ENCODE data around the gene MCOLN2.
"Not testable (repeated sequence)": the region's sequence is repeated elsewhere in the genome, so short reads cannot be mapped to it uniquely, and the experiment has no call there.

Gene MCOLN2

GRCh38 chr1:84988588-84988987 is 8.3 kb downstream of the MCOLN2 start:
- Mint-ChIP-seq H3K27ac (no peak overlapping the region), H3K27me3 (ENCODE audit: low read depth) (peaks cover 30% of the 10 kb centered on the region), H3K36me3 (ENCODE audit: low read depth) (no peaks in the 10 kb centered on the region), H3K9me3 (peaks cover 3% of the 10 kb centered on the region), H3K4me3 (no peak overlapping the region), H3K4me1 (no peaks in the 10 kb centered on the region)
- TF ChIP-seq CTCF (IDR thresholded peaks at IDR 0.05; ENCODE audit: unreplicated experiment in 3 of 3), result no peak

- H3K27me3 Mint-ChIP-seq (ENCODE audit: low read depth), result peaks cover 16% of the 10 kb centered on the region
- H3K4me3 Mint-ChIP-seq; H3K36me3 Mint-ChIP-seq (ENCODE audit: low read depth); H3K9me3 Mint-ChIP-seq; H3K27ac Mint-ChIP-seq; H3K4me1 Mint-ChIP-seq: not testable (repeated sequence)
These were observed 10.4 kb downstream of the MCOLN2 start for GRCh38 chr1:84986561-84986960.

GRCh38 chr1:84985365-84985764 is 11.5 kb downstream of the MCOLN2 start:
- no peaks in the 10 kb centered on the region for H3K36me3 Mint-ChIP-seq (ENCODE audit: low read depth)

GRCh38 chr1:84982395-84982794 is 14.5 kb downstream of the MCOLN2 start:
- peaks cover 12% of the 10 kb centered on the region for H3K9me3 Mint-ChIP-seq
- H3K4me3 Mint-ChIP-seq, result no peak overlapping the region
- H3K36me3 Mint-ChIP-seq (ENCODE audit: low read depth), result no peaks in the 10 kb centered on the region
- H3K27me3 Mint-ChIP-seq (ENCODE audit: low read depth), result peaks cover 8% of the 10 kb centered on the region
- no peaks in the 10 kb centered on the region for H3K4me1 Mint-ChIP-seq
- TF ChIP-seq CTCF (IDR thresholded peaks at IDR 0.05; ENCODE audit: unreplicated experiment in 3 of 3), result no peak
- H3K27ac Mint-ChIP-seq, result no peak overlapping the region

More at GRCh38 chr1:84985365-84985764, 11.5 kb downstream of the MCOLN2 start:
- no peak for TF ChIP-seq CTCF (IDR thresholded peaks at IDR 0.05; ENCODE audit: unreplicated experiment in 3 of 3)
- H3K9me3 Mint-ChIP-seq, result no peaks in the 10 kb centered on the region
- no peak overlapping the region for H3K27ac Mint-ChIP-seq
- peaks cover 8% of the 10 kb centered on the region for H3K27me3 Mint-ChIP-seq (ENCODE audit: low read depth)
- H3K4me1 Mint-ChIP-seq, result no peaks in the 10 kb centered on the region
- no peak overlapping the region for H3K4me3 Mint-ChIP-seq

- no peaks in the 10 kb centered on the region for H3K4me1 Mint-ChIP-seq
- no peak for TF ChIP-seq CTCF (IDR thresholded peaks at IDR 0.05; ENCODE audit: unreplicated experiment in 3 of 3)
- H3K9me3 Mint-ChIP-seq, result peaks cover 19% of the 10 kb centered on the region
- no peaks in the 10 kb centered on the region for H3K27me3 Mint-ChIP-seq (ENCODE audit: low read depth)
- no peak overlapping the region for H3K27ac Mint-ChIP-seq
- H3K4me3 Mint-ChIP-seq, result no peak overlapping the region
- no peaks in the 10 kb centered on the region for H3K36me3 Mint-ChIP-seq (ENCODE audit: low read depth)
These were observed 21.9 kb downstream of the MCOLN2 start for GRCh38 chr1:84975035-84975434.

- no peak for TF ChIP-seq CTCF (IDR thresholded peaks at IDR 0.05; ENCODE audit: unreplicated experiment in 3 of 3)
- Mint-ChIP-seq H3K36me3 (ENCODE audit: low read depth) (no peaks in the 10 kb centered on the region), H3K4me1 (no peaks in the 10 kb centered on the region), H3K9me3 (peaks cover 13% of the 10 kb centered on the region), H3K27me3 (ENCODE audit: low read depth) (no peaks in the 10 kb centered on the region), H3K27ac (no peak overlapping the region), H3K4me3 (no peak overlapping the region)
These were observed 23.2 kb downstream of the MCOLN2 start for GRCh38 chr1:84973498-84974334.

Measured in nephron (organoid).